GM19468 (cell line): Measurements from ENCODE around the gene NOS3.
"Not testable (repeated sequence)": the region's sequence is repeated elsewhere in the genome, so short reads cannot be mapped to it uniquely, and the experiment has no call there.

Experiments
- ATAC-seq: cut with Tn5 transposase; IDR thresholded peaks from one replicate; pipeline ENCODE4 v1.9.1; 2021; ENCODE audit warnings: mild to moderate bottlenecking, moderate library complexity, moderate number of reproducible peaks; ENCODE audit not compliant: unreplicated experiment; ENCODE audit errors: extremely low read depth

Gene NOS3

GRCh38 chr7:151031011-151031410 lies 40.2 kb downstream of the NOS3 start:
- no peak for ATAC-seq

GRCh38 chr7:151032936-151033863 lies 42.4 kb downstream of the NOS3 start:
- ATAC-seq = no peak

GRCh38 chr7:151033864-151034249 lies 43.0 kb downstream of the NOS3 start:
- ATAC-seq = no peak

GRCh38 chr7:151034312-151035025 lies 43.7 kb downstream of the NOS3 start:
- no peak for ATAC-seq

- no peak for ATAC-seq
Measured at GRCh38 chr7:151035026-151035717, 44.4 kb downstream of the NOS3 start.

- no peak for ATAC-seq
Measured at GRCh38 chr7:151035902-151036301, 45.1 kb downstream of the NOS3 start.

GRCh38 chr7:151038951-151039849 lies 48.4 kb downstream of the NOS3 start:
- no peak for ATAC-seq

GRCh38 chr7:151039850-151040548 lies 49.2 kb downstream of the NOS3 start:
- ATAC-seq = no peak

- ATAC-seq = no peak
Measured at GRCh38 chr7:151040616-151041375, 50.0 kb downstream of the NOS3 start.

- not testable (repeated sequence) for ATAC-seq
Measured at GRCh38 chr7:151043449-151043848, 52.6 kb downstream of the NOS3 start.

GRCh38 chr7:151043959-151044358 lies 53.1 kb downstream of the NOS3 start:
- ATAC-seq = no peak

GRCh38 chr7:151045262-151045661 lies 54.4 kb downstream of the NOS3 start:
- ATAC-seq = no peak

- ATAC-seq = no peak
Measured at GRCh38 chr7:151045967-151046366, 55.1 kb downstream of the NOS3 start.

- ATAC-seq = no peak
Measured at GRCh38 chr7:151046603-151047573, 56.1 kb downstream of the NOS3 start.

- no peak for ATAC-seq
Measured at GRCh38 chr7:151047976-151048815, 57.4 kb downstream of the NOS3 start, which contains the start of gene ASIC3. Gene ASIC3 (plus strand): TSS chr7:151048531. CDS start chr7:151048886, 355 bp downstream.

GRCh38 chr7:151048911-151049463 lies 58.2 kb downstream of the NOS3 start:
- no peak for ATAC-seq
